Gastroesophageal sphincter (tissue), 2 donors: ENCODE measurements around the gene AFF2.

Source experiments
- POLR2A ChIP-seq, 2 donors: fragments of 450-650 bp; IDR thresholded peaks; one replicate each; pipeline ENCODE4 v1.6.1; 2017; ENCODE audit warnings: antibody characterized with exemption in 2 of 2, mild to moderate bottlenecking in 2 of 2, moderate library complexity in 1 of 2
- POLR2AphosphoS5 ChIP-seq: sonication (generic); formaldehyde crosslinking; IDR thresholded peaks from one replicate; pipeline ENCODE4 v1.6.1; 2017; ENCODE audit warnings: antibody characterized with exemption

GRCh38 chrX:148643460-148643859 lies 143.0 kb downstream of the AFF2 start:
- TF ChIP-seq POLR2AphosphoS5 (no peak), POLR2A (IDR thresholded peaks at IDR 0.05) (no peak)
